GM21723 (cell line): ENCODE results near the gene SLC16A2.

Experiments used
- ATAC-seq: cut with Tn5 transposase; IDR thresholded peaks from one replicate; pipeline ENCODE4 v1.9.1; 2021; ENCODE audit warnings: mild to moderate bottlenecking, moderate library complexity; ENCODE audit not compliant: unreplicated experiment

Gene SLC16A2

GRCh38 chrX:74421036-74421739 lies at the start of gene SLC16A2:
TSS of gene SLC16A2 (plus strand) at chrX:74421493. CDS start at chrX:74421638, 145 bp downstream.
- no peak for ATAC-seq

GRCh38 chrX:74372272-74372671 lies 49.0 kb upstream of the SLC16A2 start:
- ATAC-seq, result no peak

GRCh38 chrX:74377282-74377681 lies 44.0 kb upstream of the SLC16A2 start:
- no peak for ATAC-seq

GRCh38 chrX:74382613-74383012 lies 38.7 kb upstream of the SLC16A2 start:
- ATAC-seq, result peak; percentile 73

GRCh38 chrX:74383611-74384010 lies 37.7 kb upstream of the SLC16A2 start:
- ATAC-seq, result no peak

GRCh38 chrX:74389016-74389722 lies 32.1 kb upstream of the SLC16A2 start:
- ATAC-seq, result no peak

GRCh38 chrX:74395556-74395955 lies 25.7 kb upstream of the SLC16A2 start:
- ATAC-seq, result no peak

- no peak for ATAC-seq
Measured at GRCh38 chrX:74405973-74406489, 15.3 kb upstream of the SLC16A2 start.

GRCh38 chrX:74408304-74408703 lies 13.0 kb upstream of the SLC16A2 start:
- no peak for ATAC-seq

GRCh38 chrX:74419864-74420195 lies 1.5 kb upstream of the SLC16A2 start:
- no peak for ATAC-seq

GRCh38 chrX:74420196-74421035 lies 877 bp upstream of the SLC16A2 start:
- no peak for ATAC-seq

- no peak for ATAC-seq
Measured at GRCh38 chrX:74421740-74422352, 553 bp downstream of the SLC16A2 start.

GRCh38 chrX:74422576-74423288 lies 1.4 kb downstream of the SLC16A2 start:
- no peak for ATAC-seq

- no peak for ATAC-seq
Measured at GRCh38 chrX:74423289-74423998, 2.2 kb downstream of the SLC16A2 start.

- ATAC-seq, result no peak
Measured at GRCh38 chrX:74426071-74426470, 4.8 kb downstream of the SLC16A2 start.

- no peak for ATAC-seq
Measured at GRCh38 chrX:74426615-74427014, 5.3 kb downstream of the SLC16A2 start.

GRCh38 chrX:74431797-74432196 lies 10.5 kb downstream of the SLC16A2 start:
- ATAC-seq, result no peak

GRCh38 chrX:74434336-74434735 lies 13.0 kb downstream of the SLC16A2 start:
- ATAC-seq, result no peak

- ATAC-seq, result no peak
Measured at GRCh38 chrX:74437530-74437929, 16.2 kb downstream of the SLC16A2 start.

GRCh38 chrX:74438764-74439163 lies 17.5 kb downstream of the SLC16A2 start:
- ATAC-seq, result no peak
